NT2/D1 (cell line): ENCODE measurements around the gene MEGF8.

Source experiments
- DNase-seq: peaks from one replicate; pipeline ENCODE4 v3.0.0-alpha.2; 2011; ENCODE audit warnings: low read depth, low spot score
- H3K27me3 ChIP-seq: 2 replicates; pipeline ENCODE4 v1.6.0; 2011; ENCODE audit warnings: mild to moderate bottlenecking; ENCODE audit not compliant: insufficient read length, insufficient read depth
- H3K36me3 ChIP-seq: 2 replicates; pipeline ENCODE4 v1.6.1; 2011; ENCODE audit warnings: mild to moderate bottlenecking, low read length, mixed read lengths; ENCODE audit not compliant: insufficient read depth, insufficient read length
- H3K4me1 ChIP-seq: 2 replicates; pipeline ENCODE4 v1.5.1; 2011; ENCODE audit not compliant: insufficient read depth, insufficient read length
- H3K4me3 ChIP-seq: 2 replicates; pipeline ENCODE4 v1.5.1; 2011; ENCODE audit warnings: low read depth; ENCODE audit not compliant: insufficient read length
- H3K9ac ChIP-seq: 2 replicates; pipeline ENCODE4 v1.6.0; 2011; ENCODE audit warnings: low read depth; ENCODE audit not compliant: insufficient read length
- H3K9me3 ChIP-seq: 2 replicates; pipeline ENCODE4 v1.5.1; 2011; ENCODE audit warnings: mild to moderate bottlenecking, low read length; ENCODE audit not compliant: insufficient read depth
- SUZ12 ChIP-seq: IDR thresholded peaks from 2 replicates; pipeline ENCODE4 v1.6.1; 2011; ENCODE audit not compliant: insufficient read length, insufficient read depth; ENCODE audit errors: extremely low read depth
- YY1 ChIP-seq: IDR thresholded peaks from 2 replicates; pipeline ENCODE4 v1.6.1; 2011; ENCODE audit not compliant: insufficient read length, insufficient read depth
- ZNF274 ChIP-seq: IDR thresholded peaks from 2 replicates; pipeline ENCODE4 v1.6.1; 2011; ENCODE audit warnings: mild to moderate bottlenecking, low read depth, low read length

Gene MEGF8

GRCh38 chr19:42312370-42312769 lies 13.1 kb upstream of the MEGF8 start:
- DNase-seq = no peak
- Histone ChIP-seq H3K4me1 (no peaks in the 10 kb centered on the region), H3K9me3 (no peaks in the 10 kb centered on the region), H3K27me3 (peaks cover 24% of the 10 kb centered on the region), H3K36me3 (no peaks in the 10 kb centered on the region), H3K9ac (no peak overlapping the region), H3K4me3 (no peak overlapping the region)
- TF ChIP-seq ZNF274 (no peak), YY1 (no peak), SUZ12 (no peak)

- TF ChIP-seq SUZ12 (no peak), ZNF274 (no peak), YY1 (no peak)
- DNase-seq = no peak
- Histone ChIP-seq H3K4me1 (no peaks in the 10 kb centered on the region), H3K4me3 (peak within 1 kb of the TSS; percentile 36), H3K9ac (no peak within 1 kb of the TSS), H3K9me3 (no peaks in the 10 kb centered on the region), H3K27me3 (peaks cover 24% of the 10 kb centered on the region), H3K36me3 (no peaks in the 10 kb centered on the region)
These were observed 12.2 kb upstream of the MEGF8 start, which contains the start of gene TMEM145 for GRCh38 chr19:42313096-42313839. TMEM145 (plus strand) TSS chr19:42313309; CDS start chr19:42313377, 68 bp downstream.

GRCh38 chr19:42313840-42314755 lies 11.3 kb upstream of the MEGF8 start:
- Histone ChIP-seq H3K9me3 (no peaks in the 10 kb centered on the region), H3K9ac (no peak overlapping the region), H3K4me3 (peak overlapping the region; percentile 36), H3K27me3 (peaks cover 24% of the 10 kb centered on the region), H3K4me1 (no peaks in the 10 kb centered on the region), H3K36me3 (no peaks in the 10 kb centered on the region)
- no peak for DNase-seq
- TF ChIP-seq YY1 (no peak), SUZ12 (no peak), ZNF274 (no peak)

GRCh38 chr19:42315024-42315423 lies 10.4 kb upstream of the MEGF8 start:
- H3K9me3 ChIP-seq = no peaks in the 10 kb centered on the region
- peaks cover 24% of the 10 kb centered on the region for H3K27me3 ChIP-seq
- DNase-seq = no peak
- no peaks in the 10 kb centered on the region for H3K36me3 ChIP-seq
- H3K4me1 ChIP-seq = no peaks in the 10 kb centered on the region
- TF ChIP-seq ZNF274 (no peak), YY1 (no peak), SUZ12 (no peak)
- H3K4me3 ChIP-seq = no peak overlapping the region
- H3K9ac ChIP-seq = no peak overlapping the region

GRCh38 chr19:42316223-42317211 lies 8.9 kb upstream of the MEGF8 start:
- no peaks in the 10 kb centered on the region for H3K4me1 ChIP-seq
- no peaks in the 10 kb centered on the region for H3K9me3 ChIP-seq
- H3K4me3 ChIP-seq = no peak overlapping the region
- no peak for DNase-seq
- no peak overlapping the region for H3K9ac ChIP-seq
- H3K36me3 ChIP-seq = no peaks in the 10 kb centered on the region
- peaks cover 24% of the 10 kb centered on the region for H3K27me3 ChIP-seq
- TF ChIP-seq SUZ12 (no peak), ZNF274 (no peak), YY1 (no peak)

- TF ChIP-seq ZNF274 (no peak), SUZ12 (no peak), YY1 (no peak)
- Histone ChIP-seq H3K9ac (no peak overlapping the region), H3K4me3 (no peak overlapping the region)
These were observed 7.9 kb upstream of the MEGF8 start for GRCh38 chr19:42317535-42317934.

More at GRCh38 chr19:42317535-42317934, 7.9 kb upstream of the MEGF8 start:
- Histone ChIP-seq H3K36me3 (no peaks in the 10 kb centered on the region), H3K27me3 (peaks cover 31% of the 10 kb centered on the region), H3K9me3 (no peaks in the 10 kb centered on the region), H3K4me1 (no peaks in the 10 kb centered on the region)
- DNase-seq = no peak
